COLO668 (cell line): Measurements from ENCODE around the gene NGFR.
"Not testable (repeated sequence)": the region's sequence is repeated elsewhere in the genome, so short reads cannot be mapped to it uniquely, and the experiment has no call there.

ENCODE experiments used
- DNase-seq: peaks from one replicate; lab custom pipeline; 2025; ENCODE audit not compliant: unreplicated experiment; lab: John Stamatoyannopoulos, UW

Gene NGFR

DNA sequence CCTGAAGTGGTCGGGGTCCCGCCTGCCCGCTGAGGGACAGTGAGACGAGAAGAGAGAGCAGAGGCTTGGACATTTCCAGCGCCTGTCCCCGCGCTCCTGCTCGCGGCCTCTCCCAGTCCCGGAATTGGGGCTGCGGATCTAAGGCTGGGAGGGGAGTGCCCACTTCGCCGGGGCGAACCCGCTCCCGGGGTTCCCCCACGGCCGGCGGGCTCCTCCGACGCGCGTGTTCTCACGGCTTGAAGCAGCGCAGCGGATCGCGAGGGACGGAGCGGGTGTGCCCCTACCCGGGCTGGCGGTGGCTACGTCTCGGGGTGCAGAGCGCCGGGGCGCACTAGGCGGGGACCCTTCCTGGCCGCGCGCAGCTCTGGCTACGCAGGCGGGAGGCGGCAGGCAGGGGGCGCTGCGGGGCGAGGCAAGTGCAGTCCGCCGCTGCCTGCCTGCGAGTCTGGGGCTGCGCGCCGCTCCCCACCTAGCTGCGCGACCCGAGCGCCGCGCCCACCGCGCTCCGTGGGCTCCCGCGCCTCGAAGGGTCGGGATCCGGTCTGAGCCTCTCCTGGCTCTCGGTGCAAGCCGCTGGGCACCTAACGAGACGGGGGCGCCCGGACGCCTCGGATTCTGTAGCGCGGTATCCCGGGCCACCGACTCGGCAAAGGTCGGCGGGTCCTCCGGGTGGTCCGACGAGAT lies 1.2 kb downstream of the NGFR start:
- peak; percentile 28 for DNase-seq

DNA sequence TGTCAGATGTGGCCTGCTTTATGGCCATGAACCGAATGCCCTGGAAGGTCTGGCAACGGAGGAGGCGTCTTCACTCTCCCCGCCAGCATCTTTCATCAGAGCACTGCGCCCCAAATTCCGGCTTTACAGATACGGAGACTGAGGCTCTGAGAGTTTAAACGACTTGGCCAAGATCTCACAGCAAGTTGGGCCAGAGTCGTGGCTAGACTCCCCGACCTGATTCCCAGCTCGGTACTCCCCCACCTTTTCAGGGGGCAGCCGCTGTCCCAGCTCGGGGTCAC lies 1.7 kb downstream of the NGFR start:
- DNase-seq, result no peak

DNA sequence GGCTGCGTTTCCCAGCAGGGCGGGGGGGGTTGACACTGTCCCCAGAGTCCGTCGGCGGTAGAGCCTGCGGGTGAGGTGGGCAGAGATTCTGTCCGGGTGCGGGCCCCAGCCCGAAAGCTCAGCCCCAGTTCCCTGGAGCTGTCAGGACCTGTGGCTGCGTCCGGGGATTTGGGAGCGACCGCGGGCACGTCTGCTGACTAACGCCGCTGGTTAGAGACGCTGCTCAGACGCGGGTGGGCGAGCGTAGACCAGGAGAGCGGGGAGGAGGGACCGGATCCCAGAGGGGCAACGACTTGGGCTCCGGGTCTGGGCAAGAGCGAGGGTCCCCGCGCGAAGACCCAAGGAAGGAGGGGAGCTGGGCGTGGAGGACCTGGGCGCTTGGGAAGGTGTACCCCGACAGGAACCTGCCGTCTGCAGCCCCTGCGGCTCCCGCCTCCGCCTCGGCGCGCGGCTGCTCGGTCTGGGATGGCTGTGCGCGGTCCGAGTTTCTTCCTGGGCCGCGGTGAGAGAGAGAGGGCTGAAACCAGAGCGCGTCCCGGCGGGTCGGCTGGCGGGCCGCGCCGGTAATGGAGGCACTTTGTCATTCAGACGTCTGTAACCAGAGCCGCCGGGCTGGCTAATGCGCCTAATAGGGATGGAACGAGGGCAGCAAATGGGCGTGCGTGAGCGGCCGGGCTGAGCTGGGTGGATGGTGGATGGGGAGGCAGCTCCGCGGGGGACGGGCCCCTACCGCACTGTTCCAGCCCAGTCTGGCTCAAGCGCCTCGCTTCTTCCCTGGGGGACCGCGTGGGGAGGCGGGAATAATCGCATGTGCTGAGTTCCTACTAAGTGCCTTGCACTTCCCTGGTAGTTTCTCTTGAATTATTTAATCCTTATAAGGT lies 2.3 kb downstream of the NGFR start:
- peak; percentile 19 for DNase-seq

DNA sequence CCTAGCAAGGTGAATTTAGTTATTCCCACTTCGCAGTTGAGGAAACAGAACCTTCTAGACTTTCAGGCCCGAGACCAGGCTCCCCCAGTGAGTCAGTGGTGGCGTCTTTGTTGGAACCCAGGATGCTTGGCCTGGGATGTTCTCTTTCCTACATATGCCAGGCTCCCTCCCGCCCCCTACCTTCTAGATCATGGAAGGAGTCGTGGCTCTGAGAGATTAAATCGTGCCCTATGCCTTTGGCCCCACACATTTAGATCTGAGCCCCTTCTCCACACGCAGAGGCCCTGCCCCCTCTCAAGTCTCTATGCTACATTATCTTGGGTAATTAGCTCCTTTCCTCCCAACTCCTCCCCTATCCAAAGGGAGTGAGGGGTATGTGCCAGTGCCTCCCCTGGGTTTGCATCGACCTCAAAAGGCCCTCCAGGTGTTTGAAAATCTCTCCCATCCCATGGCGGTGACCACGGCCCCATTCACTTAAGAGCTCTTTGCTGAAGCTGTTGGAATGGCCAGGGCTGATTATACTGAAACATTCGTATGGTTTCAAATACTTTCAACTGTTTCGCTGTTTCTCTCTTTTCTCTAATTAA lies 3.0 kb downstream of the NGFR start:
- no peak for DNase-seq

DNA sequence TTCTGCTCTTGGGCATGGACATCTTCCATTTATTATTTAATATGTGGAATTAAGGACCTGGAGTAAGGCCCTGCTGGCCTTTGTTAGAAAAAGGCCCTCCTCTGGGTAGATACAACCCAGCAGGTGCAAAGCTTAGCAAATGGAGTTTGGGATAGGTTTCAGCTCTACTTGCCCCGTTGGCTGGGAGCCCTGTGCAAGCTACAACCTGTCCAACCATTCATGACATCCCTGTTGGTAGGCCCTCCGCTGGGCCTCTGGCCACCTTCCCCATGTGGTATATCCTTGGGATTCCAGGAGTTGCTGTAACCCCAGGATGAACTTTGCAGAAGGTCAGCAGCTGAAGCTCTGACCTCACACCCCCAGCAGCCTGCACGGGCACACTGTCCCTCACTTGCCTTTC lies 6.4 kb downstream of the NGFR start:
- DNase-seq, result no peak

DNA sequence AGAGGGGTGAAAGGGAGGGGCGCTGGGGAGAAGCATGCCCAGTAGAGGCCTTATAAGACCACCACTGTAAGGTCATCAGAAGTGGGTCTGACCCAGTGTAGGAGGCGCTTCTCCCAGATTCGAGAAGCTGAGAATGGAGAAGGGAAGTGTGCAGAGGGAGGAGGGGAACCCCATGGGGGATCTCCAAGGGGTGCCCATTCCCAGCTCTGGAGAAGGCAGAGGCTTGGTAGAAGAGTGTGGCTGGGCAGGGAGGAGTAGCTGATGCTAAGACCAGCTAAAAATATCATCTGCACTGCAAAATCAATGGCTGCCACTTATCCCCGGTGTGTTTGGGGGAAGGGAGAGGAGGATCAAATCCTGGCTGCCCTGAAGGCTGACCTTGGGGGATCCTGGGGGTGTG lies 7.2 kb downstream of the NGFR start:
- DNase-seq, result no peak

DNA sequence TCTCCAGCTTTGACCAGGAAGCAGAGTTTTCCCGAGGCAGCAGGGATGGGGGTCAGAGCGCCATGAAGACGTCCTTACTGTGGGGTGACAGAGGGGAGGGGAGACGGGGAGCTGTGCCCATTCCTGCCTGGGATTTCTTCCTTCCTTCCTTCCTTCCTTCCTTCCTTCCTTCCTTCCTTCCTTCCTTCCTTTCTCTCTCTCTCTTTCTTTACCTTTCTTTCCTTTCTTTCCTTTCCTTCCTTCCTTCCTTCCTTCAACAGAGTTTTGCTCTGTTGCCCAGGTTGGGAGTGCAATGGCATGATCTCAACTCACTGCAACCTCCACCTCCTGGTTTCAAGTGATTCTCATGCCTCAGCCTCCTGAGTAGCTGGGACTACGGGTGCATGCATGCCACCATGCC lies 7.6 kb downstream of the NGFR start:
- DNase-seq, result not testable (repeated sequence)

DNA sequence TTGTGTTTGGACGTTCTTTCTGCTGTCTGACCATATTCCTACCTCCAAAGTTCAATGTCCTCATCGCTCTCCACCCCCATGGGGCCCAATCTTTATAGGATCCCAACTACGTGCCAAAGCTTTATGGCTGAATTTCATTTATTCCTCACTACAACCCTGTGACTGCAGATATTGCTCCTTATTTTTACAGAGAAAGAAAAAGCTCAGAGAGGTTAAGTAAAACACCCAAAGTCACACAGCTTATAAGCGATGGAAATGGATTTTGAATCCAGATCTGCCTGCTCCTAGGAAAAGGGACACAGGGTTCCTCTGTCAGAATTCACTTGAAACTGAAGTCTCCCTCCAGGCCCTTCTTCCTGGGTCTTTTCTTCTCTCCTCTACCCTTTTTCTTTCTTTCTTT lies 9.3 kb downstream of the NGFR start:
- DNase-seq, result no peak

DNA sequence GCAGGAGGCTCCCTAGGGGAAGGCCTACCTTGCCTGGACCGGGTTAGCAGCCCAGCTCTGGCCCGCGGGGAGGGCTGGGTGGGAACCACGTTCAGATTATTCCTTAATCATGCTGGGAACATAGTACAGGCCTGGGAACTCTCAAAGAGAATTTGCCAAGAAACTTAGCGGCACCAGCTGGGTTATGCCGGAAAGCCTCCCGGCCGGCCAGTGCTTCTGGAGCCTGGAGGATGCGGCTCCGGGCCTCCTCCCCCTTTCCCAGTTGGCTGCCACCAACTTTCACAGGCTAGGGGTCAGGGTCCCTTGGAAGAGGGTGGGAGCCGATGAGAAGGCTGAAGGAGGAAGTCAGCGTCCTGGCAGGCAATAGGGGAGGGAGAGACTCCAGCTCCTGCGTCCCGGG lies 10.8 kb downstream of the NGFR start:
- DNase-seq, result no peak

DNA sequence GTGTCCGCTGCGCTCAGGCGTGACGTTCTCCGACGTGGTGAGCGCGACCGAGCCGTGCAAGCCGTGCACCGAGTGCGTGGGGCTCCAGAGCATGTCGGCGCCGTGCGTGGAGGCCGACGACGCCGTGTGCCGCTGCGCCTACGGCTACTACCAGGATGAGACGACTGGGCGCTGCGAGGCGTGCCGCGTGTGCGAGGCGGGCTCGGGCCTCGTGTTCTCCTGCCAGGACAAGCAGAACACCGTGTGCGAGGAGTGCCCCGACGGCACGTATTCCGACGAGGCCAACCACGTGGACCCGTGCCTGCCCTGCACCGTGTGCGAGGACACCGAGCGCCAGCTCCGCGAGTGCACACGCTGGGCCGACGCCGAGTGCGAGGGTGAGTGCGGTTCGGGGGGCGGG lies 11.2 kb downstream of the NGFR start:
- DNase-seq, result no peak

DNA sequence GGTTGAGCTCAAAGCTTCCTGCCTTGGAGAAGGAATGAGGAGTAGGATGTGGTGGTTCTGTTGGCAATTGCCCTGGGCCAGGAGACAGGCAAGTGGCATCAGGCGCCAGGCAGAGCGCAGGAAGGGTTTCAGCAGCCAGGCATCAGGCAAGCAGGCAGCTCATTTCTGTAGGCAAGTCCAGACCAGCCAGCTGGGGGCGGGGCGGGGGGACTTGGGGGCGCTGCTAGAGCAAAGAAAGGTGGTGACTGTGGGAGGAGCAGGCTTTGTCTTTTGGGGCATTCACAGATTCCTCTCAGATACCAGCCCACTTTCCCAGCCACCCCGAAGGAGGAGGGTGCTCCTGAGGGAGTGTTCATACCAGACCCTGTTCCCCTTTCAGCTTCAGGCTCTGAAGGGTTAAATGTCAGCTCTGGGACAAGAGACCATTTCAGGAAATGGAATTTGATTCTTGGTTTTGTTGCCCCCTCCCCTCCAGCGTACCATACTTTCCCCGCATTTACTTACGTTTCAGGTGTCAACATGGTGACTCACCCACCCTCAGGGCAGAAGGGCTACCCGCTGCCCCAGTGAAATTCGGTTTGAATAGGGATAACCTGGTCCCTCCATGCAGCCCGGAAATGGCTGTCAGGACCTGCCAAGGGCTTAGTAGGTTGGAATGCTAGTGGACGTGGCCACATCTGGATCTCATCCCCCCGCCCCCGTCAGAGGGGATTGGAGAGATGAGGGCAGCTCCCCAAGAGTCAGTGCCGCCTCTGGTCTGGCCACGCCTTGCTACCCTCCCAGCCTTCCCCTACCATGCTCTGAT lies 13.2 kb downstream of the NGFR start:
- peak; percentile 59 for DNase-seq

DNA sequence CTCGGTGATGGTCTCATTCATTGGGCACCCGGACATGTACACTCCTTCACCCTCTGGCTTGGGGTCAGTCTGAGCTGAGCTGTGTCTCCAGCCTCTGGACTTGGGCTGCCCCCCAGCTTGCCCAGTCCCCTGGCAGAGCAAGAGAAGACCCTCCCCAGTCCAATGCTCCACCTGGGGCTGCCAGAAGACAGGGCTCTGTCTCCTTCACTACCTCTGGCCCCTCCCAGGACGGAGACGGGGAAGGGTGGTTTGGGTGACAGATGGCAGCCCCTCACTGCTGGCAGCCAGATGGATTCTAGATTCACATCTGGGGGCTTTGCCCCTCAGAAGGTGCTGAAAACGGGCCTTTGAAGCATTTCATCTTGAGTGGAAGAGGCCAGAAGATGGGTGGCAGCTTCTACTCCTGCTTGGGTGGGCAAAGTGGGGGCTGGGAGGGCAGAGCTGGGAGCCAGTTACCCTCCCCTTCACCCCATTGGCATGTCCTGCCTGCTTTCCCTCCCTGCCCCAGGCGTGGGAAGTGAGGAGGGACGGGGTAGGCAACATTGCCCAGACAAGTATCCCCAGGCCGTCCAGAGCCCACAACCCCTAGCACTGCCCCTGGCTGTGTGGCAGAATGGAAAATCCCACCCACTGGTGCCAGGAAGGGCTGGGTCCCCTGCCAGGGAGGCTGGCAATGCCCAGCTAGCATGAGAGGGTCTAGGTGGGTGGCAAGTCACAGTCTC lies 13.9 kb downstream of the NGFR start:
- DNase-seq, result no peak

DNA sequence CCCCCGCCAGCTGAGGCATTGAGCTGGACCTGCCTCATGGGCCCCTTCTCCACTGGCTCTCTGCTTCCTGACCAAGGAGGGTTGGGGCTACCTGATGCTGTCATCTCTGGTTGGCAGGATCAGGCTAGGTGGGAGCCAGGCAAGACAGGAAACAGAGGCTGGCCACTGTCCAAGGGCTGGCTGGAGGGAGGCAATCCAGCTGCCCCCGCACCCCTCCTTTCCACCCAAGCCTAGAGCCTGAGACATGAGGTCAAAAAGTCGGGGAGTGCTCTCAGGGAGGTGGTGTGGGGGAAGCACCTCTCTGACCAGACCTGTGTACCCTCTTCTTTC lies 14.5 kb downstream of the NGFR start:
- no peak for DNase-seq

DNA sequence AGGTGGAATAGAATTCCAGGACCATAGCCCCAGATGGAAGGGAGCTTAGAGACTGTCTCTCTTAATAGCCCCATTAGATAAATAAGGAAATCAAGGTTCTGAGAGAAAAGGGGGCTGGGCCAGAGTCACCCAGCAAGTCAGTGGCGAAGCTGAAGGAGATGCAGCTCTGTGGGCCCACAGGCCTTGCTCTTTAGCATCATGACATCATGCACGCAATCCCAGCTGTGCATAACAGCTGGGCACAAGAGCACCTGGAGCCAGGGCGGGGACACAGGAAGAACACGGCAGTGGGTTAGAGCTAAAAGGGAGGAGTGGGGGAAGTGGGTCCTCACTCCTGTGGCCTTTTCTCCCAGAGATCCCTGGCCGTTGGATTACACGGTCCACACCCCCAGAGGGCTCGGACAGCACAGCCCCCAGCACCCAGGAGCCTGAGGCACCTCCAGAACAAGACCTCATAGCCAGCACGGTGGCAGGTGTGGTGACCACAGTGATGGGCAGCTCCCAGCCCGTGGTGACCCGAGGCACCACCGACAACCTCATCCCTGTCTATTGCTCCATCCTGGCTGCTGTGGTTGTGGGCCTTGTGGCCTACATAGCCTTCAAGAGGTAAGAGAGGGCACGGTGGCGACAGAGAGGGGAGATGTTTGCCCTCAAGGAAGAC lies 15.1 kb downstream of the NGFR start:
- no peak for DNase-seq

DNA sequence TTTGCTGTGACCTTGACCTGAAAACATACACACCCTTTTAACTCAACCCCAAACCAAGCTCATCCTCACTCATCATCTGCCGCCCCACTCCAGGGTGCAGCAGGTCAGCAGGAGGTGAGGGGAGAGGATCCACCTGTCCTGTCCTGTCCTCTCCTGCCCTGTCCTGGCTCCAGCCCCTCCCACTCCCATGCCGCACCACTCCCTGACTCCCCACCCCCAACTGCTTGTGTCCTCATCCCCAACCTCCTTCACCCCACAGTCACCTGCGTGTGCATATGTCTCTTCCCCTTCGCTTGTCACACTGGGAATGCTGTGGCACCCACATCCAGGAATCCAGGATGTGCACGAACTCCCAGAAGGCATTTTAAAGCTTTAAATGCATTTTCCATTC lies 15.6 kb downstream of the NGFR start:
- no peak for DNase-seq

DNA sequence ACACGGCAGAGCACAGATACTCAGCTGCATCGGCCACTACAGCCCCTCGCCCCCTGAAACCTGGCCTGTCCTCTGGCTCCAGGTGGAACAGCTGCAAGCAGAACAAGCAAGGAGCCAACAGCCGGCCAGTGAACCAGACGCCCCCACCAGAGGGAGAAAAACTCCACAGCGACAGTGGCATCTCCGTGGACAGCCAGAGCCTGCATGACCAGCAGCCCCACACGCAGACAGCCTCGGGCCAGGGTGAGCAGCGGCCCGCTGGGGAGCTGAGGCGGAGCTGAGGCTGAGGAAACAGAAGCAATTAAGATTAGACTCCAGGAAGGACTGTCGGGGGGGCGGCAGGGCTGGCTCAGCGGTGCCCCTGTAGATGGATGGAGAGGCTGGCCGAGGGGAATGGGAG lies 16.7 kb downstream of the NGFR start:
- no peak for DNase-seq

DNA sequence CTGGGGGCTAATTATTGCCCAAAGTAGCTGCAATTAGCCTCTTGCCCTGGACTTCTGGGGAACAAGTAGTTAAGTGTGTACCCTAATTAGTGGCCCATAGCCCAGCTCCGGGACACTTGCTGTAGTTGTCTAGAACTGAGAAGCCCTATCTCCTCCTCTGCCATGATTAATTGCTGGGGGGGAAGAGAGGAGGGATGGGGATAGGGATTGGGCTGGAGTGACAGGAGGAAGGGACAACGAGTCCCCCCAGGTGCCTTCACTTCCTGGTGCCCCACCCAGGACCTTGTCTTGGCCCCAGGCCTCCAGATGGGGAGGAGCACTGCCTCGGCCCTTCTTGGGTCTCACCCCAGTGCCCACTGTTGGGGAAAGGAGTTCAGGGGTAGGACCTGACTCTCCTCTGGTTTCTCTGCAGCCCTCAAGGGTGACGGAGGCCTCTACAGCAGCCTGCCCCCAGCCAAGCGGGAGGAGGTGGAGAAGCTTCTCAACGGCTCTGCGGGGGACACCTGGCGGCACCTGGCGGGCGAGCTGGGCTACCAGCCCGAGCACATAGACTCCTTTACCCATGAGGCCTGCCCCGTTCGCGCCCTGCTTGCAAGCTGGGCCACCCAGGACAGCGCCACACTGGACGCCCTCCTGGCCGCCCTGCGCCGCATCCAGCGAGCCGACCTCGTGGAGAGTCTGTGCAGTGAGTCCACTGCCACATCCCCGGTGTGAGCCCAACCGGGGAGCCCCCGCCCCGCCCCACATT lies 17.4 kb downstream of the NGFR start:
- DNase-seq, result peak; percentile 38

DNA sequence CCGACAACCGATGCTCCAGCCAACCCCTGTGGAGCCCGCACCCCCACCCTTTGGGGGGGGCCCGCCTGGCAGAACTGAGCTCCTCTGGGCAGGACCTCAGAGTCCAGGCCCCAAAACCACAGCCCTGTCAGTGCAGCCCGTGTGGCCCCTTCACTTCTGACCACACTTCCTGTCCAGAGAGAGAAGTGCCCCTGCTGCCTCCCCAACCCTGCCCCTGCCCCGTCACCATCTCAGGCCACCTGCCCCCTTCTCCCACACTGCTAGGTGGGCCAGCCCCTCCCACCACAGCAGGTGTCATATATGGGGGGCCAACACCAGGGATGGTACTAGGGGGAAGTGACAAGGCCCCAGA lies 17.9 kb downstream of the NGFR start:
- DNase-seq, result no peak

DNA sequence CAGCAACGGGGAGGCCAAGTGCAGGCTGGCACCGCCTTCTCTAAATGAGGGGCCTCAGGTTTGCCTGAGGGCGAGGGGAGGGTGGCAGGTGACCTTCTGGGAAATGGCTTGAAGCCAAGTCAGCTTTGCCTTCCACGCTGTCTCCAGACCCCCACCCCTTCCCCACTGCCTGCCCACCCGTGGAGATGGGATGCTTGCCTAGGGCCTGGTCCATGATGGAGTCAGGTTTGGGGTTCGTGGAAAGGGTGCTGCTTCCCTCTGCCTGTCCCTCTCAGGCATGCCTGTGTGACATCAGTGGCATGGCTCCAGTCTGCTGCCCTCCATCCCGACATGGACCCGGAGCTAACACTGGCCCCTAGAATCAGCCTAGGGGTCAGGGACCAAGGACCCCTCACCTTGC lies 18.5 kb downstream of the NGFR start:
- DNase-seq, result no peak

DNA sequence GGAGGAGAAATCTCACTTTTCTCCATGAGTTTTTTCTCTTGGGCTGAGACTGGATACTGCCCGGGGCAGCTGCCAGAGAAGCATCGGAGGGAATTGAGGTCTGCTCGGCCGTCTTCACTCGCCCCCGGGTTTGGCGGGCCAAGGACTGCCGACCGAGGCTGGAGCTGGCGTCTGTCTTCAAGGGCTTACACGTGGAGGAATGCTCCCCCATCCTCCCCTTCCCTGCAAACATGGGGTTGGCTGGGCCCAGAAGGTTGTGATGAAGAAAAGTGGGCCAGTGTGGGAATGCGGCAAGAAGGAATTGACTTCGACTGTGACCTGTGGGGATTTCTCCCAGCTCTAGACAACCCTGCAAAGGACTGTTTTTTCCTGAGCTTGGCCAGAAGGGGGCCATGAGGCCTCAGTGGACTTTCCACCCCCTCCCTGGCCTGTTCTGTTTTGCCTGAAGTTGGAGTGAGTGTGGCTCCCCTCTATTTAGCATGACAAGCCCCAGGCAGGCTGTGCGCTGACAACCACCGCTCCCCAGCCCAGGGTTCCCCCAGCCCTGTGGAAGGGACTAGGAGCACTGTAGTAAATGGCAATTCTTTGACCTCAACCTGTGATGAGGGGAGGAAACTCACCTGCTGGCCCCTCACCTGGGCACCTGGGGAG lies 19.1 kb downstream of the NGFR start:
- DNase-seq, result no peak
